ENCODE data around the gene ERF. TPM values are rescaled to one million over a fixed set of nuclear protein-coding genes. Genes with fewer than 3 reads are reported as not detected.

Gene ERF
- polyA plus RNA-seq, 1 of the 3 experiments (the other 2 are of a cell fraction): 89.6 TPM

- WGBS (ENCODE audit: low lambda C conversion rate): 91% methylated on average over 5 of the region's 6 CpGs
- no peak overlapping the region for H2AFZ ChIP-seq (ENCODE audit: low read depth)
- peaks cover 22% of the 10 kb centered on the region for H4K20me1 ChIP-seq (ENCODE audit: insufficient read depth)
- DNase-seq: no peak
- peaks cover 38% of the 10 kb centered on the region for H3K79me2 ChIP-seq (ENCODE audit: insufficient read depth)
- H3K9me2 ChIP-seq: no peaks in the 10 kb centered on the region
- ChIA-PET POLR2A (interaction anchor here (0.6 to 2.4 kb wide), 3 partner anchors 9 to 29 kb away, joined by 3 to 8 read pairs (median 3); partner anchors contain the start of gene GSK3A), CTCF (interaction anchor here (0.9 to 3.0 kb wide), 5 partner anchors 8 to 125 kb away, joined by 3 to 21 read pairs (median 4); partner anchors contain the start of gene GSK3A)
- H3K9ac ChIP-seq: no peak overlapping the region
- no peaks in the 10 kb centered on the region; a peak in 1 of 4 replicates for H3K4me1 ChIP-seq (ENCODE audit: control insufficient read depth in 1 of 2, insufficient read depth in 2 of 2, low read depth in 1 of 2, low read length in 1 of 2)
- peaks cover 16% of the 10 kb centered on the region for H3F3A ChIP-seq (replicated peaks; ENCODE audit: insufficient read depth)
- no peak overlapping the region for H3K4me2 ChIP-seq
- no peaks in the 10 kb centered on the region for H3K27me3 ChIP-seq (ENCODE audit: insufficient read depth)
- no peaks in the 10 kb centered on the region for H3K9me3 ChIP-seq
- TF ChIP-seq SMC3 (IDR thresholded peaks at IDR 0.05; ENCODE audit: low read depth, low read length) (no peak), FOXJ3 (CRISPR knock-in tag; IDR thresholded peaks at IDR 0.05) (no peak), GABPA (IDR thresholded peaks at IDR 0.05; ENCODE audit: low read depth) (no peak), TCF12 (IDR thresholded peaks at IDR 0.05) (no peak), RCOR1 (IDR thresholded peaks at IDR 0.05; ENCODE audit: low read length) (no peak), JUND (IDR thresholded peaks at IDR 0.05) (no peak), POLR2AphosphoS5 (IDR thresholded peaks at IDR 0.05; ENCODE audit: low read depth, low read length) (no peak), MXI1 (IDR thresholded peaks at IDR 0.05; ENCODE audit: low read depth, low read length) (no peak), REST (IDR thresholded peaks at IDR 0.05; ENCODE audit: low read depth, low read length) (no peak), IRF3 (IDR thresholded peaks at IDR 0.05; ENCODE audit: low read depth, low read length) (no peak)
- no peak overlapping the region for H3K4me3 ChIP-seq (ENCODE audit: low read depth in 2 of 2, low read length in 1 of 2)
- no peak overlapping the region for H3K27ac ChIP-seq (ENCODE audit: low read depth in 2 of 2, low read length in 1 of 2)
- peaks cover 26 to 71% of the 10 kb centered on the region in 2 experiments for H3K36me3 ChIP-seq (replicated peaks in 1 of 2; ENCODE audit: control insufficient read depth in 1 of 2, insufficient read depth in 2 of 2, low read length in 1 of 2)
Observed at GRCh38 chr19:42233678-42234292, 21.1 kb downstream of the ERF start.

GRCh38 chr19:42233106-42233505 lies 21.8 kb downstream of the ERF start:
- Histone ChIP-seq H3K36me3 (replicated peaks in 1 of 2; ENCODE audit: control insufficient read depth in 1 of 2, insufficient read depth in 2 of 2, low read length in 1 of 2) (peaks cover 23 to 71% of the 10 kb centered on the region in 2 experiments), H3K9me2 (no peaks in the 10 kb centered on the region), H4K20me1 (ENCODE audit: insufficient read depth) (peaks cover 28% of the 10 kb centered on the region), H3K27ac (ENCODE audit: low read depth in 2 of 2, low read length in 1 of 2) (no peak overlapping the region), H3K4me1 (ENCODE audit: control insufficient read depth in 1 of 2, insufficient read depth in 2 of 2, low read depth in 1 of 2, low read length in 1 of 2) (no peaks in the 10 kb centered on the region; a peak in 1 of 4 replicates), H3F3A (replicated peaks; ENCODE audit: insufficient read depth) (peaks cover 20% of the 10 kb centered on the region), H3K4me2 (no peak overlapping the region), H3K79me2 (ENCODE audit: insufficient read depth) (peaks cover 35% of the 10 kb centered on the region; the same call in 1 of the 2 replicates), H3K9me3 (no peaks in the 10 kb centered on the region), H3K9ac (no peak overlapping the region), H3K4me3 (ENCODE audit: low read depth in 2 of 2, low read length in 1 of 2) (no peak overlapping the region), H3K27me3 (ENCODE audit: insufficient read depth) (no peaks in the 10 kb centered on the region), H2AFZ (ENCODE audit: low read depth) (no peak overlapping the region)
- DNase-seq: no peak
- 94% methylated on average over 6 of the region's 7 CpGs for WGBS (ENCODE audit: low lambda C conversion rate)
- CTCF ChIA-PET: interaction anchor here (0.9 to 3.0 kb wide), 5 partner anchors 8 to 125 kb away, joined by 3 to 21 read pairs (median 4); partner anchors contain the start of gene GSK3A
- POLR2A ChIA-PET: interaction anchor here (2.4 kb wide), 1 partner anchor 9 kb away, joined by 8 read pairs; the partner anchor contains the start of gene GSK3A
- TF ChIP-seq TAF1 (IDR thresholded peaks at IDR 0.05; ENCODE audit: borderline replicate concordance, low read depth, low read length) (no peak), FOXJ3 (CRISPR knock-in tag; IDR thresholded peaks at IDR 0.05) (no peak), YY1 (IDR thresholded peaks at IDR 0.05; ENCODE audit: low read depth) (no peak), RCOR1 (IDR thresholded peaks at IDR 0.05; ENCODE audit: low read length) (no peak), USF2 (IDR thresholded peaks at IDR 0.05; ENCODE audit: borderline replicate concordance, low read depth, low read length) (no peak), ELF1 (IDR thresholded peaks at IDR 0.05) (no peak), POLR2AphosphoS5 (IDR thresholded peaks at IDR 0.05; ENCODE audit: low read depth, low read length) (no peak), REST (IDR thresholded peaks at IDR 0.05; ENCODE audit: low read depth, low read length) (no peak), TEAD4 (IDR thresholded peaks at IDR 0.05; ENCODE audit: borderline replicate concordance, insufficient read depth) (no peak)

Measured in SK-N-SH (cell line).